ENCODE data around the gene IMPA2.

Gene IMPA2

DNA sequence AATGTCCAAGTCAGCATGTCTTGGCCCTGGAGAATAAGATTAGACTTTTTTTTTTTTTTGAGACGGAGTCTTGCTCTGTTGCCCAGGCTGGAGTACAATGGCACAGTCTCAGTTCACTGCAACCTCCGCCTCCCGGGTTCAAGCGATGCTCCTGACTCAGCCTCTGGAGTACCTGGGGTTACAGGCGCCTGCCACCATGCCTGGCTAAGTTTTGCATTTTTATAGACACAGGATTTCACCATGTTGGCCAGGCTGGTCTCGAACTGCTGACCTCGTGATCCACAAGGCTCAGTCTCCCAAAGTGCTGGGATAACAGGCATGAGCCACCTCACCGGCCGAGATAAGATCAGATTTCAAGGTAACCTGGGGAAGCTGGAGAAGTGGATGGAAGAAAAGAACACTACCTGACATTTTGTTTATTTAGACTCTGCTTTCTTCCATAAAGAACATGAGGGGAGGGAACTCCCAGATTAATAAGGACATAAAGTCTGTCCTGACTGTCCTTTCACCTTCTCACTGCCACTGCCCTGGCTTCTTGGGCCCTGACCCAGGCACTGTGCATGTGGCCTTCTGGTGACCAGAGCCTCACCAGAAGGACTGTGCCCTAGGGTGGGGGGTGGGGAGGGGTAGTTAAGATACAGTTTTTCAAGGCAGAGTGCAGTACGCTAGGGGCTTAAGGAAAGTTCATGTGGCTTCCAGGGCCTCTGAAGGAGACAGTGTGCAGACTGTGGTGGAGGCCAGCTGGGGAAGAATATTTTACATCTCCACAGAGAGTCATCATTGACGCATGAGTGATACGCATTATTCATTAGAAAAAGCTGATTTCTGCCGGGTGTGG lies 4.8 kb upstream of the IMPA2 start:
- ChIA-PET POLR2A (no interaction called here), CTCF (interaction anchor here (1.2 kb wide), 1 partner anchor 11 kb away, joined by 6 read pairs; no protein-coding TSS in a partner anchor)
- TF ChIP-seq HDGF (IDR thresholded peaks at IDR 0.05; ENCODE audit: borderline replicate concordance) (no peak), NFRKB (IDR thresholded peaks at IDR 0.05) (no peak), SUZ12 (IDR thresholded peaks at IDR 0.05) (no peak), BHLHE40 (IDR thresholded peaks at IDR 0.05; ENCODE audit: borderline replicate concordance) (no peak), CTBP1 (IDR thresholded peaks at IDR 0.05; ENCODE audit: borderline replicate concordance) (no peak), ARNT (IDR thresholded peaks at IDR 0.05) (no peak), LEF1 (IDR thresholded peaks at IDR 0.05; ENCODE audit: borderline replicate concordance) (no peak), FOXM1 (IDR thresholded peaks at IDR 0.05; ENCODE audit: borderline replicate concordance) (no peak), L3MBTL2 (conservative IDR thresholded peaks at IDR 0.05) (no peak), TARDBP (IDR thresholded peaks at IDR 0.05) (no peak), ELF4 (IDR thresholded peaks at IDR 0.05) (no peak), SP1 (IDR thresholded peaks at IDR 0.05) (no peak), FOXA1 (IDR thresholded peaks at IDR 0.05) (no peak), FOXK2 (IDR thresholded peaks at IDR 0.05) (no peak), ZNF384 (IDR thresholded peaks at IDR 0.05) (no peak)
- TF ChIP-seq, protein P1, sequence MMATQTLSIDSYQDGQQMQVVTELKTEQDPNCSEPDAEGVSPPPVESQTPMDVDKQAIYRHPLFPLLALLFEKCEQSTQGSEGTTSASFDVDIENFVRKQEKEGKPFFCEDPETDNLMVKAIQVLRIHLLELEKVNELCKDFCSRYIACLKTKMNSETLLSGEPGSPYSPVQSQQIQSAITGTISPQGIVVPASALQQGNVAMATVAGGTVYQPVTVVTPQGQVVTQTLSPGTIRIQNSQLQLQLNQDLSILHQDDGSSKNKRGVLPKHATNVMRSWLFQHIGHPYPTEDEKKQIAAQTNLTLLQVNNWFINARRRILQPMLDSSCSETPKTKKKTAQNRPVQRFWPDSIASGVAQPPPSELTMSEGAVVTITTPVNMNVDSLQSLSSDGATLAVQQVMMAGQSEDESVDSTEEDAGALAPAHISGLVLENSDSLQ (IDR thresholded peaks at IDR 0.05): no peak
- no peak for DNase-seq (ENCODE audit: extremely low spot score)

DNA sequence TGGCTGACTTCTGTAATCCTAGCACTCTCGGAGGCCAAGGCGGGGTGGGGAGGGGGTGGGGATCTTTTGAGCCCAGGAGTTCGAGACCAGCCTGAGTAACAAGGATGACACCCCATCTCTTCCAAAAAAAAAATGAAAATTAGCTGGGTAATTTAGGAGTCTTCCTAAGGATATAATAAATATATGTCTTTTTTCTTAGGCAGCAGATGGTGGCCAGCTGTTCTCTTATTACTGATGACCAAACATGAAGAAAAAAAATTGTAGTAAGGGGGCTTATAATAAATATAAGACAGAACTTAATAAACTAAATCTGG lies 4.2 kb upstream of the IMPA2 start:
- ChIA-PET POLR2A (no interaction called here), CTCF (no interaction called here)
- TF ChIP-seq ELF4 (IDR thresholded peaks at IDR 0.05) (no peak), L3MBTL2 (conservative IDR thresholded peaks at IDR 0.05) (no peak), CTBP1 (IDR thresholded peaks at IDR 0.05; ENCODE audit: borderline replicate concordance) (no peak), NFRKB (IDR thresholded peaks at IDR 0.05) (no peak), ARNT (IDR thresholded peaks at IDR 0.05) (no peak), TARDBP (IDR thresholded peaks at IDR 0.05) (no peak), SUZ12 (IDR thresholded peaks at IDR 0.05) (no peak), LEF1 (IDR thresholded peaks at IDR 0.05; ENCODE audit: borderline replicate concordance) (no peak), FOXA1 (IDR thresholded peaks at IDR 0.05) (no peak), SP1 (IDR thresholded peaks at IDR 0.05) (no peak), HDGF (IDR thresholded peaks at IDR 0.05; ENCODE audit: borderline replicate concordance) (no peak), BHLHE40 (IDR thresholded peaks at IDR 0.05; ENCODE audit: borderline replicate concordance) (no peak), ZNF384 (IDR thresholded peaks at IDR 0.05) (no peak), FOXM1 (IDR thresholded peaks at IDR 0.05; ENCODE audit: borderline replicate concordance) (no peak)
- no peak for DNase-seq (ENCODE audit: extremely low spot score)

DNA sequence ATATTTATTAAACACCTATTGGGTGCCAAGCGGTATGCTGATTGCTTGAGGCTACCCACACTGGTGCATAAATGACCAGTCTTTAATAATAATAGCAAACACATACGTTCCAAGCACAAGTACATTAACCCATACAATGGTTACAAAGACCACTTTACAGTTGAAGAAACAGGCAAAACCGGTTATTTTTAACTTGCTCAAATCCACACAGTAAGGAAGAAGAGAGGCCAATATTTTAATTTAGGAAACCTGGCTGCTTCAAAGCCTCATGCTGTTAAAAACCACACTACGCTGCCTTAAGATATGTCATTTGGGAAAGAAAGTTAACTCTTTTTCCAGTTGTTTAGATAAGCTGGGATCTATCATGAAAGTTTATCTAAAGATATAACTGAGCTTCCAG lies 2.4 kb upstream of the IMPA2 start:
- ChIA-PET POLR2A (no interaction called here), CTCF (interaction anchor here (0.7 kb wide), 1 partner anchor 259 kb away, joined by 3 read pairs; no protein-coding TSS in a partner anchor)
- DNase-seq (ENCODE audit: extremely low spot score): no peak
- TF ChIP-seq L3MBTL2 (conservative IDR thresholded peaks at IDR 0.05): no peak
- TF ChIP-seq HDGF (IDR thresholded peaks at IDR 0.05; ENCODE audit: borderline replicate concordance): no peak
- no peak for TF ChIP-seq FOXA1 (IDR thresholded peaks at IDR 0.05)
- TF ChIP-seq FOXK2 (IDR thresholded peaks at IDR 0.05): no peak
- TF ChIP-seq TARDBP (IDR thresholded peaks at IDR 0.05): no peak
- no peak for TF ChIP-seq SUZ12 (IDR thresholded peaks at IDR 0.05)
- TF ChIP-seq SP1 (IDR thresholded peaks at IDR 0.05): no peak

DNA sequence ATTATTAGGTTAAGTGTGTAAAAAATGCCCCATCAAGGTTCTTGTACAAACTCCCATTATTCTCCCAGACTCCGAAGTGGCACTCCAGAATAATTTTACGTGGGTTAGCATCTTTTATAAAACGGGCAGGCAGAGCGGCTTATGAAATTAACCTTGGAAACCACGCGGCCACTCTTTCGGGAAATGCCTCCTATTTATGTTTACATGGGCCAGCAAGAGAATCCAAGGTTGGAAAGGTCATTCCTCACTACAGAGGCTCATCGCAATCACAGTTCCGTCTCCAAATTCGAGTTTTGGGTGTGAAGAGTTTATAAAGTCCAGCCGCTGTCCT lies 1.2 kb upstream of the IMPA2 start:
- POLR2A ChIA-PET: interaction anchor here (0.6 to 1.6 kb wide), 10 partner anchors 11 to 397 kb away, joined by 3 to 15 read pairs (median 5); partner anchors contain the start of gene AFG3L2
- no peak for DNase-seq (ENCODE audit: extremely low spot score)
- TF ChIP-seq CTBP1 (IDR thresholded peaks at IDR 0.05; ENCODE audit: borderline replicate concordance) (no peak), ZNF384 (IDR thresholded peaks at IDR 0.05) (no peak), TARDBP (IDR thresholded peaks at IDR 0.05) (no peak)
- CTCF ChIA-PET: interaction anchor here (0.6 kb wide), 1 partner anchor 296 kb away, joined by 3 read pairs; no protein-coding TSS in a partner anchor

DNA sequence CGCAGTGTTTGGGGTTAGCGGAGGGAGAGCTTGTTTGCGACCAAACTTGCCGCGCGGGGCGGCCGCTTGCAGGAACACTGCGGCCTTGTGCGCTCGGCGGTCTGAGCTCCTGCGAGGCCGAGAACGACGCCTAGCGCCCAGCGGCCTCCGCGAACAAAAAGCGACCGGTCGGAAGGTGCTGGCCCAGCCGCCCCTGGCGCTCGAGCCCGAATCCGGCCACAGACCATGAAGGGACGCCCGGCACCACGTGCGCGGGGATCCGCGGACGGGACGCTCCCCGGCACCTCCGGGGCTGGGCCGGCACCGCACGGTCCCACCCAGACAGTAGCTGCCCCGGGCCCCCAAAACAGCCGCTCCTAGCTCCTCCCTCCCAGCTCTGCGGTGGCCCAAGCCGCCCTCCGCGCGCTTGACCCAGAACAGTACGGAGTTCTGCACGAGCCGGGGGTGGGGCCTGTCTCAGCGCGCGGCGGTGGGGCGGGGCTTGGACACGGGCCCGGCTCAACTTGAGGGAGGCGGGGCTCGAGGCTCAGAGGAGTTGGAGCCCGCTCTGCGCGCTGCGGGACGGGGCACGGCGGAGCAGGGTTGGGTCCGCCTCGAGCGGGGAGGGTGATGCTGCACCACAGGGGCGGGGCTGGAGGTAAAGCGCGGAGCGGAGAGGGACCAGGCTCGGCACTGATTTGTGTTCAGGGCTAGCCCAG lies 664 bp upstream of the IMPA2 start:
- TF ChIP-seq ELF4 (IDR thresholded peaks at IDR 0.05): no peak
- no peak for TF ChIP-seq TARDBP (IDR thresholded peaks at IDR 0.05)
- TF ChIP-seq L3MBTL2 (conservative IDR thresholded peaks at IDR 0.05): peak; percentile 76
- CTCF ChIA-PET: interaction anchor here (0.6 kb wide), 1 partner anchor 295 kb away, joined by 3 read pairs; no protein-coding TSS in a partner anchor
- POLR2A ChIA-PET: interaction anchor here (0.6 to 1.6 kb wide), 10 partner anchors 11 to 397 kb away, joined by 3 to 15 read pairs (median 5); partner anchors contain the start of gene AFG3L2
- DNase-seq (ENCODE audit: extremely low spot score): peak; percentile 89

DNA sequence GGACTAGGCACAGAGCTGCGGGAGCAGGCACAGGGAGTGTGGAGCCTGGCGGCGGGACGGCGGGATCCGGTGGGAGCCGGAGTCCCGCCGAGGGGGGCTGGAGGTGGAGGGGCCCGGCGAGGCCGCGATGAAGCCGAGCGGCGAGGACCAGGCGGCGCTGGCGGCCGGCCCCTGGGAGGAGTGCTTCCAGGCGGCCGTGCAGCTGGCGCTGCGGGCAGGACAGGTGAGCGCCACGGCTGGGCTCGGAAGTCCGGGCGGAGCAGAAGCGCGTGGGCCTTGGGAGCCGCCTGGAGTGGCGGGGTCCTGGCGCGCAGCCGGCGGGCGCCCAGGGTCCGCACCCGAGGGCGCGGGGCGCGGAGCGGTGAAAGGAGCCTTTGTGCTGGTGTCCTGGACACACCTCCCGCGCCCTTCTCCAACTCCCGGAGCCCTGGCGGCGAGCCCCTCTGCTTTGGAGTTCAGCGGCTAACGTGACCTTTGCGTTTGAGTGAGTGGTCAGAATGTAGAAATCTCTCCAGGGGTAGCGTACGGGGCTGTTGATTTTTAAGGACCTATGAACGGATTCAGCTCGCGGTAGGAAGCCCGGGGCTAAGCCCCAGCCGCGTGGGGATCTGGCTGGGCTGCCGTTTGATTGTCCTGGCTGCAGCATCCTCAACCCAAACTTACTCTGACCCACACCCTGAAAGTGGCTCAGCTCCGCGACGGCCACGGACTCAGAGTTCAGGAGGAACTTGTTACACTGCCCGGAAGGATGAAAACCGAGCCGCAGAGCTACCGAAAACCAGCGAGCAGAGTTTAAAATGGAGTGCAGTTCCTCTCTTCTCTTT lies 448 bp downstream of the IMPA2 start:
- ChIA-PET CTCF (interaction anchor here (0.6 to 1.2 kb wide), 2 partner anchors 55 to 327 kb away, joined by 4 read pairs; no protein-coding TSS in a partner anchor), POLR2A (interaction anchor here (1.3 to 1.6 kb wide), 3 partner anchors 9 to 18 kb away, joined by 3 to 9 read pairs (median 5); no protein-coding TSS in a partner anchor)
- TF ChIP-seq ARNT (IDR thresholded peaks at IDR 0.05): no peak
- no peak for TF ChIP-seq FOXM1 (IDR thresholded peaks at IDR 0.05; ENCODE audit: borderline replicate concordance)
- no peak for TF ChIP-seq ZNF384 (IDR thresholded peaks at IDR 0.05)
- TF ChIP-seq TARDBP (IDR thresholded peaks at IDR 0.05): no peak
- no peak for TF ChIP-seq L3MBTL2 (conservative IDR thresholded peaks at IDR 0.05)
- no peak for TF ChIP-seq SUZ12 (IDR thresholded peaks at IDR 0.05)
- TF ChIP-seq, protein P1 (IDR thresholded peaks at IDR 0.05): no peak
- DNase-seq (ENCODE audit: extremely low spot score): peak; percentile 11

All from HEK293T (cell line).